VCaP (cell line): ENCODE data around the gene UBAC1.
A peak's percentile ranks its signal among the peaks of the same experiment; 100 is the strongest.

Source experiments
- H3K27ac ChIP-seq: fragments of 450-650 bp; 2 replicates; pipeline ENCODE4 v1.5.1; 2017
- CTCF ChIP-seq: fragments of 450-650 bp; conservative IDR thresholded peaks from 2 replicates; pipeline ENCODE4 v1.5.1; 2017; ENCODE audit warnings: mild to moderate bottlenecking, moderate library complexity

The UBAC1 gene

DNA sequence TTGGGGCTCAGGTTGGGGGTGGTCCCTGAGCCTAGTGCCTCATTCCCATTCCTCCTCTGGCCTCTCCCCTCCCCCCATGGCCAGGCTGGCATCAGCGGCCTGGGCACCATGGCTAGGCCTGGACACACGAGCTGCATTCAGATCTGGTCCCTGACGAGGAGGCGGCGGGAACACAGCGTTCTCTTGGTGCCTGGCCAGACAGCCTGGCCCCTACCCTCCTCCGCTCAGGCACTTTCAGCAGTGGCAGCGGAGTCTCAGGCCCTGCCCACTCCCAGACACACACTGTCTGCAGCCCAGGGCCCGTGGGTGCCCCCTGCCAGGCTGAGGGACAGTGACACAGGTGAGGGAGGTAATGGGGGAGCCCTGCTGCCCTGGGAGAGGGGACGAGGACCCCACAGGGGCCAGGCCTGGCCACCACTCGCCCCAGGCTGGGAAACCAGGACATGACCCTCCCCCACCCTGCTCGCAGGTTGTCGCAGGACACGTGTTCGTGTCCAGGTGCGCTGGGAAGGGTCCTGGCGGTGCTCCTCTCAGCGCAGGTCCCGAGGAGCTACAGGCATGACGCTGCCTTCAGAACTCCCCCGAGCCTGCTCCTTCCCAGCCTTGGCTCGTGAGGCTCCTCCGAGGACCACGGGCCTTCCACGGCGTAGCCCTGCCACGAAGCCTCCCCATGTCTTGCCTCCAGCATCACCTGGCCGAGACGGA is 19.9 kb upstream of the UBAC1 start:
- H3K27ac ChIP-seq: no peak overlapping the region; the same call in 1 of the 2 replicates

DNA sequence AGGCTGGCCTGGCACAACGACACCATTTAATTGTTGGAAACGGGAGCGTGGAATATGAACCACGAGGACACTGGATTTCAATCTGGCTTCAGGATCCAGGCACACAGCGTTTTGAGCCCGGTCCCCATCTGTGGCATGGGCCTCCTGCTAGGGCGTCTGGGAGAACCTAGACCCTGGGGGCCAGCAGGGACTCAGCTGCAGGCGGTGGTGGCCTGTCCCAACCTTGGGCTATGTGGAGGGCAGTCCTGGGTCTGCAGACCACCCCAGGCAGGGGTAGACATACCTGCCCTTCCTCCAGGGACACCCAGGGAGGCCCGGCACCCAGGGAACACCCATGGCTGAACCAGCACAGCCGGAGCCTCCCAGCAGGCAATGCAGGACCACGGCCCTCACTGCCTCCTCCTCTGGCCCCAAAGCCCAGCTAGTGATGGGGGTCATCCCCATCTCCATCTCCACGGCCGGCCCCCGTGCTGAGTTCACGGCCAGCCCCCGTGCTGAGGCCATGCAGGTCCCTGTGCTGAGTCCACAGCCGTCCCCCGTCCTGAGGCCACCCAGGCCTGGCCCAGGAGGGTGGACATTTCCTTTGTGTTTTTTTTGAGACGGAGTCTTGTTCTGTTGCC is 18.5 kb upstream of the UBAC1 start:
- no peak overlapping the region for H3K27ac ChIP-seq

More for the DNA sequence above, 19.9 kb upstream of the UBAC1 start:
- no peak for TF ChIP-seq CTCF

GRCh38 chr9:135978642-135979546 is 17.7 kb upstream of the UBAC1 start:
- H3K27ac ChIP-seq: no peak overlapping the region

More for the DNA sequence above, 18.5 kb upstream of the UBAC1 start:
- no peak for TF ChIP-seq CTCF

GRCh38 chr9:135976944-135977343 is 15.8 kb upstream of the UBAC1 start:
- H3K27ac ChIP-seq: no peak overlapping the region
- no peak for TF ChIP-seq CTCF

More at GRCh38 chr9:135978642-135979546, 17.7 kb upstream of the UBAC1 start:
- no peak for TF ChIP-seq CTCF

DNA sequence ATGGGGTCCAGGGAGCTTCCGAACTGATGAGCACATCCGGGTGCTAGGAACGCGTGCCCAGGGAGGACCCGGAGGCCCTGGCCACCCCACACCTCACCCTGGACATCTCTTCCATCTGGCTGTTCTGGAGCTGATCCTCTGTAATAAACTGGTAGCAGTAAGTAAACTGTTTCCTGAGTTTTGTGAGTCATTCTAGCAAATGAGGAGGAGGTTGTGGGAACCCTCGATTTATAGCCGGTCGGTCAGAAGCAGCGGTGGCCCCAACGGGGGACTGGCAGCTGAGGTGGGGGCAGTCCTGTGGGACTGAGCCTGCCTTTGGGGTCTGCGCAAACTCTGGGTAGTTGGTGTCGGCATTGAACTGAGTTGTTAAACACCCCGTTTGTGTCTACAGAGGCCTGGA is 15.4 kb upstream of the UBAC1 start:
- no peak for TF ChIP-seq CTCF
- no peak overlapping the region for H3K27ac ChIP-seq

GRCh38 chr9:135975834-135976233 is 14.7 kb upstream of the UBAC1 start:
- no peak overlapping the region for H3K27ac ChIP-seq
- no peak for TF ChIP-seq CTCF

DNA sequence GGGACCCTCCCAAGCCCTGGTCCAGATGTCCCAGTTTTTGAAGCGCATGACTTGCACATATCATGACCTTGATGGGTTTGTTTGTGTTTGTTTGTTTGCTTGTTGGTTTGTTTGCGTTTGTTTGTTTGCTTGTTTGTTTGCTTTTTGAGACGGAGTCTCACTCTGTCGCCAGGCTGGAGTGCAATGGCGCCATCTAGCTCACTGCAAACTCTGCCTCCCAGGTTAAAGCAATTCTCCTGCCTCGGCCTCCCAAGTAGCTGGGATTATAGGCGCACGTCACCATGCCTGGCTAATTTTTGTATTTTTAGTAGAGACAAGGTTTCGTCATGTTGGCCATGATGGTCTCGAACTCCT is 13.0 kb upstream of the UBAC1 start:
- H3K27ac ChIP-seq: no peak overlapping the region
- 0 out of 2 replicates have a peak, but pooled peaks have one; percentile 20 for TF ChIP-seq CTCF
